PC-9 (cell line): ENCODE results near the gene RASAL2.

Experiments
- CTCF ChIP-seq: fragments of 200-600 bp; sonication (generic); conservative IDR thresholded peaks from 2 replicates; pipeline ENCODE4 v1.6.1; 2017; ENCODE audit warnings: mixed run types, antibody characterized with exemption, mild to moderate bottlenecking, moderate library complexity
- EZH2 ChIP-seq: fragments of 200-600 bp; sonication (generic); IDR thresholded peaks from 2 replicates; pipeline ENCODE4 v1.8.0; 2017; ENCODE audit warnings: antibody characterized with exemption, low read depth

GRCh38 chr1:178368208-178368607, 274.3 kb downstream of the RASAL2 start:
- TF ChIP-seq CTCF = no peak
- TF ChIP-seq EZH2 = no peak
